ENCODE data around the gene CFAP74. TPM values are rescaled to one million over a fixed set of nuclear protein-coding genes. Genes with fewer than 3 reads are reported as not detected.

CFAP74 gene
- total RNA-seq, 1 experiment from 2014 or later = 0.28 TPM

GRCh38 chr1:2046174-2046917, 42.8 kb upstream of the CFAP74 start:
- Histone ChIP-seq H3K4me1 (ENCODE audit: insufficient read depth, low read length) (no peaks in the 10 kb centered on the region), H2AK5ac (ENCODE audit: insufficient read length, low read length) (no peak overlapping the region), H2BK20ac (ENCODE audit: low read depth, low read length, poor library complexity, severe bottlenecking) (no peak overlapping the region), H3K4ac (ENCODE audit: low read depth, low read length) (no peak overlapping the region), H3K14ac (ENCODE audit: insufficient read depth, low read length) (no peak overlapping the region), H2BK120ac (ENCODE audit: low read depth, low read length, poor library complexity, severe bottlenecking) (no peak overlapping the region), H3K27ac (ENCODE audit: insufficient read length, low read depth, low read length) (no peak overlapping the region), H3K23ac (ENCODE audit: insufficient read length, low read depth, low read length) (no peak overlapping the region), H3K79me1 (ENCODE audit: insufficient read depth, low read depth, low read length, poor library complexity, severe bottlenecking) (no peaks in the 10 kb centered on the region), H3K4me2 (ENCODE audit: insufficient read depth, insufficient read length, low read length) (no peak overlapping the region), H2BK15ac (ENCODE audit: low read depth, low read length) (no peak overlapping the region), H3K27me3 (ENCODE audit: insufficient read depth, low read length) (no peaks in the 10 kb centered on the region), H3T11ph (ENCODE audit: low read length) (no peak overlapping the region), H3K56ac (ENCODE audit: insufficient read length, low read depth, low read length) (no peak overlapping the region), H3K9ac (ENCODE audit: extremely low read depth, insufficient read length, low read length) (no peak overlapping the region), H3K79me2 (ENCODE audit: insufficient read depth, low read length) (no peaks in the 10 kb centered on the region), H2BK12ac (ENCODE audit: insufficient read length, low read depth, low read length) (no peak overlapping the region), H3K9me3 (ENCODE audit: control insufficient read depth, low read depth, low read length) (no peaks in the 10 kb centered on the region), H4K91ac (ENCODE audit: insufficient read length, low read depth, low read length) (no peak overlapping the region), H4K20me1 (ENCODE audit: control insufficient read depth, insufficient read depth, insufficient read length) (no peaks in the 10 kb centered on the region), H3K23me2 (ENCODE audit: insufficient read length, low read depth, low read length, poor library complexity, severe bottlenecking) (peaks cover 8% of the 10 kb centered on the region), H2BK5ac (ENCODE audit: insufficient read length, low read length) (no peak overlapping the region), H3K18ac (ENCODE audit: insufficient read length, low read depth, low read length) (no peak overlapping the region), H2AFZ (ENCODE audit: low read length) (no peak overlapping the region), H4K8ac (replicated peaks; ENCODE audit: insufficient read length, low read depth, low read length) (no peak overlapping the region), H4K5ac (ENCODE audit: insufficient read length, low read depth, low read length) (no peak overlapping the region)
- peaks cover 0 to 3% of the 10 kb centered on the region in 2 experiments; a peak in 2 of 5 replicates for H3K9me3 Mint-ChIP-seq
- TF ChIP-seq CTCF (conservative IDR thresholded peaks at IDR 0.05) = peak; percentile 95
- H3K36me3 Mint-ChIP-seq (ENCODE audit: insufficient read depth in 1 of 3, low read depth in 3 of 3) = no peaks in the 10 kb centered on the region; a peak in 2 of 7 replicates
- no CpG with 5 or more reads among the region's 20 CpGs for WGBS (ENCODE audit: extremely low coverage, insufficient read length, low lambda C conversion rate)
- H3K27ac Mint-ChIP-seq = no peak overlapping the region
- peak; percentile 94 for DNase-seq
- H3K27me3 Mint-ChIP-seq (ENCODE audit: low read depth) = peaks cover 20% of the 10 kb centered on the region
- H3K4me3 Mint-ChIP-seq = no peak overlapping the region
- peaks cover 15 to 33% of the 10 kb centered on the region in 2 experiments for H3K4me1 Mint-ChIP-seq
